ENCODE data around the gene SCCPDH.
A peak's percentile ranks its signal among the peaks of the same experiment; 100 is the strongest.
"Not testable (repeated sequence)": the region's sequence is repeated elsewhere in the genome, so short reads cannot be mapped to it uniquely, and the experiment has no call there.

Gene SCCPDH

GRCh38 chr1:246724016-246724730 is at the start of gene SCCPDH:
SCCPDH (plus strand) TSS chr1:246724409; CDS start chr1:246724423, 14 bp downstream.
- DNase-seq (ENCODE audit: low read depth) = peak; percentile 60

GRCh38 chr1:246677842-246678241 is 46.4 kb upstream of the SCCPDH start:
- no peak for DNase-seq (ENCODE audit: low read depth)

GRCh38 chr1:246678816-246679793 is 45.1 kb upstream of the SCCPDH start:
- no peak for DNase-seq (ENCODE audit: low read depth)

GRCh38 chr1:246679794-246680177 is 44.4 kb upstream of the SCCPDH start:
- DNase-seq (ENCODE audit: low read depth) = no peak

GRCh38 chr1:246680190-246680589 is 44.0 kb upstream of the SCCPDH start:
- DNase-seq (ENCODE audit: low read depth) = no peak

GRCh38 chr1:246680696-246681130 is 43.5 kb upstream of the SCCPDH start:
- DNase-seq (ENCODE audit: low read depth) = no peak

GRCh38 chr1:246681900-246682895 is 42.0 kb upstream of the SCCPDH start:
- no peak for DNase-seq (ENCODE audit: low read depth)

GRCh38 chr1:246683521-246683920 is 40.7 kb upstream of the SCCPDH start:
- no peak for DNase-seq (ENCODE audit: low read depth)

GRCh38 chr1:246687002-246687401 is 37.2 kb upstream of the SCCPDH start:
- no peak for DNase-seq (ENCODE audit: low read depth)

GRCh38 chr1:246689409-246690008 is 34.7 kb upstream of the SCCPDH start:
- DNase-seq (ENCODE audit: low read depth) = no peak

- no peak for DNase-seq (ENCODE audit: low read depth)
Observed at GRCh38 chr1:246690100-246690499, 34.1 kb upstream of the SCCPDH start.

GRCh38 chr1:246691622-246692495 is 32.4 kb upstream of the SCCPDH start:
- DNase-seq (ENCODE audit: low read depth) = no peak

GRCh38 chr1:246694213-246694895 is 29.9 kb upstream of the SCCPDH start:
- not testable (repeated sequence) for DNase-seq (ENCODE audit: low read depth)

GRCh38 chr1:246695136-246695535 is 29.1 kb upstream of the SCCPDH start:
- DNase-seq (ENCODE audit: low read depth) = no peak

- no peak for DNase-seq (ENCODE audit: low read depth)
Observed at GRCh38 chr1:246695666-246696065, 28.5 kb upstream of the SCCPDH start.

GRCh38 chr1:246698466-246699094 is 25.6 kb upstream of the SCCPDH start:
- DNase-seq (ENCODE audit: low read depth) = no peak

GRCh38 chr1:246699095-246699735 is 25.0 kb upstream of the SCCPDH start:
- DNase-seq (ENCODE audit: low read depth) = peak; percentile 52

- no peak for DNase-seq (ENCODE audit: low read depth)
Observed at GRCh38 chr1:246703581-246703980, 20.6 kb upstream of the SCCPDH start.

GRCh38 chr1:246705368-246705767 is 18.8 kb upstream of the SCCPDH start:
- no peak for DNase-seq (ENCODE audit: low read depth)

Data from stimulated activated CD8-positive, alpha-beta memory T cell treated with anti-CD3 and anti-CD28 coated beads, Interleukin-15, amount 100 ng/mL, for 24 hours (primary cell).